Pulmonary artery endothelial cell (primary cell): ENCODE measurements around the gene MYPN. TPM values are rescaled to one million over a fixed set of nuclear protein-coding genes. Genes with fewer than 3 reads are reported as not detected.
"Not testable (repeated sequence)": the region's sequence is repeated elsewhere in the genome, so short reads cannot be mapped to it uniquely, and the experiment has no call there.

Source experiments
- DNase-seq: peaks from one replicate; pipeline ENCODE4 v3.0.0-alpha.2; 2011; ENCODE audit warnings: low read depth, low spot score
- total RNA-seq: library from RNA; depleted of rRNA; stranded (reverse); fragments of >200 nt; gene quantifications from 2 replicates; pipeline ENCODE4 v1.2.3, GENCODE V29; 2014

The MYPN gene
- total RNA-seq, 1 donor from 2014 or later: under 0.01 TPM

DNA sequence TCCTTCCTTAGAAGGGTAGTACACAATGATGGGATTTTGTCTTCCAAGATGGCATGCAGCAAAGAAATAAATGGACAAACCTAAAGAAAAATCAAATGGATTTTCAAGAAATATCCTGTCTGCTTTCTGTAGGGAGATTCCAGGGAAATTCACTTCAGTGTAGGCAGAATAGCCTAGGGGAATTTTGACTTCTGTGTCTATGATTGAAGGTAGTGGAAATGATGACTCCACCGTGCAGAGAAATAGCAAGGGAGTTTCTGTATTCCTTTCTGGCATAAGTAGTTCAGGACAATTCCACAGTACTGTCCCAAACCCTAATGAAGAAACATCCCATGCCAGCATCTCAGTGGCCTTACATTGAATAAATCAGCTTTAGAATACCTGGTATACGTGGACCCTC lies 113.1 kb downstream of the MYPN start:
- DNase-seq: no peak

- DNase-seq: no peak
These were observed 114.4 kb downstream of the MYPN start for GRCh38 chr10:68223535-68224165.

GRCh38 chr10:68224810-68225209 lies 115.5 kb downstream of the MYPN start:
- no peak for DNase-seq

- no peak for DNase-seq
These were observed 121.0 kb downstream of the MYPN start for GRCh38 chr10:68230268-68230667.

DNA sequence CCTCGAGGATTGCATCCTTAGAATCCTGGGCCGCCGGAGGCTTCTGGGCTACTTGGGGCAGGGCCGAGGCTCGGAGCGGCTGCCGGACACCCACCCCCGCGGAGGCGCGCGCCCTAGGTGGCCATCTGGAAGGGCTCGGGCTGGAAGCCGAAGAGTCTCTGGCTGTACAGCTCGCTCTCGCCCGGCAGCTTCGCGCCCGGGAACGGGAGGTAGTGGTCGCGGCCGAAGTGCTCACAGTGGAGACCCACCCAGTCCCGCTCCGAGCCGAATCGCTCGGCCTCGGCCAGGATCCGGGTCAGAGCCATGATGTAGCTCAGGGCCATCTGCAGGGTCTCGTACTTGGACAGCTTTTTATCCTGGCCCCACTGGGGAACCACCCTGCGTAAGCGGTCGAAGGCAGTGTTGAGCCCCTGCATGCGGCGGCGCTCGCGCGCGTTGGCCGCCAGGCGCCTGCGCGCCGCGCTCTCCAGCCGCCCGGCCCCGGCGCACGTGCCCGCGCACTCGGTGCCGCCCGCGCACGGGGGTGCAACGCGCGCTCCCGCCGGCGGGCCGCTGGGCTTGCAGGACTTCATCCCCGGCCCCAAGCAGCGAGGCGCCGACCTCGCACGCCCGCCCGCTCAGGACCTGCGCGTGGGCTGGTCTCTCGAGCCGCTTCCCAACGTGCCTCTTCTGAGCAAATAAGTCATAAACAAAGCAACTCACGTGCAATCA lies 122.0 kb downstream of the MYPN start:
- DNase-seq: no peak

GRCh38 chr10:68231817-68232251 lies 122.5 kb downstream of the MYPN start, which contains the start of gene ATOH7:
Gene ATOH7 (minus strand): TSS chr10:68232113. CDS start chr10:68231677, 436 bp downstream.
- no peak for DNase-seq

DNA sequence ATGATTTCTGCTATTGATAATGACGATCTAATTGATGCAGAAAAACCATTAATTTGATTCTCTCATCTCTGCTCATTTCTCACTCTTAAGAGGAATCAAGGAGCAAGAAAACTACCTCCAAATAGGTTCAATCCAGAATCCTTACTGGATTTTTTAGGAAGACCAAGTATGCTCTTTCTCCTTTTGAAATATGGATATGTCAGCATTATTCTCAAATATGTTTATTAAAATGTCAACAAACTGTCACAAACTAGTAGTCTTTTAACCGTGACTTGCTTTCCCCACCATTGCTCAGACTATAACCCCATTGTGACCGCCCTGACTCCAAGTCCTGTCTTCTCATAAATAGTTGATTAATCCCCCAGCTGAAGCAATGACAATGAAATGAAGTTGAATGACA lies 123.8 kb downstream of the MYPN start:
- no peak for DNase-seq

DNA sequence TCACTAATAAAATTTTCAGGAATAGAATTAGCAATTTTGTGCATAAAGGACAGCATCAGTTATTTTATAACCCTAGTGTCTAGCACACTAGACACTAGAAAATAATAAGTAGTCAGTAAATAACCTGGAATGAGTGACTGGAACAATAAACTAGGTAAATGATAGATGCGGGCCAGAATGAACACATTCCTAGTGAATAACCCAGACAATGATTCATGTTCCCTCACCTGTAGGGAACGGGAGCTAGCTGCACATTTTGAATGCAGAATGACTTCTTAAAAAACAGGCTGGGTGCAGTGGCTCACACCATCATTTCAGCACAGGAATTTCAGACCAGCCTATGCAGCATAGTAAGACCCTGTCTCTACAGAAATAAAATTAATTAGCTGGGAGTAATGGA lies 125.8 kb downstream of the MYPN start:
- no peak for DNase-seq

- no peak for DNase-seq
These were observed 126.3 kb downstream of the MYPN start for GRCh38 chr10:68235581-68235980.

DNA sequence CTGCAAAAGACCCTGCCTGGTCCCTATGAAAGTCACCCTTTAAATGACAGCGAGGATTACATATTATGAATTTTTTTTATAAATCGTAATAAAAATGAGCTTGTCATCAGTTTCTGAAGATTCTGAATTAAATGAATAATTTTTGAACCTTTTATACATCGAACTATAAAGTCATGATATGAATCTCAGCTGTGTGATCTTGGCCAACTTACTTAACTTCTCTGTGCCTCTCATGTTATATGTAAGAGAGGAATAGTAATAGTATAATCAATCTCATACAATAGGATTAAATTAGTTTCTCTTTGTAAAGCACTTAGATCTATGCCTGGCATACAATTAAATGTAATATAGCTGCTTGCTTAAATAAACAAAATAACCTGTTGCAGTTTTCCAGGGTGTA lies 127.9 kb downstream of the MYPN start:
- DNase-seq: no peak

DNA sequence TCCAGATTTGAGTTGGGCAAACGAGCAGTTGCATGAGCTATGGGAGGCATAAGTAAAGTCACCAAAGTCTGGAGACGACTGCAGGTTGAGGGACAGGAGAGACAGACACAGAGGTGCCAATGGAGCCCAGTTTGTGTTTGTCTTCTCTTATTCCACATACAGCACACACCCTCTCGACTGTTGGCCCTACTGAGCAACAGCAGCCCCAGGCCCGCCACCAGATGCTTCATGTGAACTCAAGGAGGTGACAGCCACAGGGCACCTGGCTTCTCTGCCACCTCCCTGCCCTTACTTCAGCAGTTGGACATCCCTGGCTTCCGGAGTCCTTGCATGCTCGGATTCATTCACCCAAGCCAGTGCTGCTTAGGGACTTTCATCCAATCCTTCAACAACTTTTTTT lies 129.1 kb downstream of the MYPN start:
- DNase-seq: no peak

DNA sequence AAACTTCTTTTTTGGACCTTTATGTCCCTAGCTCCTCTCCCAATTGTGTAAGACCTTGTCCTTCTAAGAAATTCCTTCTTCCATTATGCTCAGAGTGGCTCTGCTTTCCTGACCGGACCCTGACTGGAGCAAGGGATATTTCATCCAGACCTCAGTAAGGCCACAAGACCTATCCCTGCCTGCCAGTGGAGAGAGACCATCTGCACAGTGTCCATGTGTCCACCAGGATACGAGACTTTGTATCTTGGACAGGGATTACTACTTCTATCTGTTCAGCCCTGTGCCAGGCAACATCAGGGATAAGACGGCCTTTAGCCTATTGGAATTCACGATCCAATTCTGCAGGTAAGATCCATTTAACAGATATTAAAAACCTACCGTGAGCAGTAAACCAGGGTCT lies 129.8 kb downstream of the MYPN start:
- no peak for DNase-seq

GRCh38 chr10:68239596-68240150 lies 130.4 kb downstream of the MYPN start:
- no peak for DNase-seq

DNA sequence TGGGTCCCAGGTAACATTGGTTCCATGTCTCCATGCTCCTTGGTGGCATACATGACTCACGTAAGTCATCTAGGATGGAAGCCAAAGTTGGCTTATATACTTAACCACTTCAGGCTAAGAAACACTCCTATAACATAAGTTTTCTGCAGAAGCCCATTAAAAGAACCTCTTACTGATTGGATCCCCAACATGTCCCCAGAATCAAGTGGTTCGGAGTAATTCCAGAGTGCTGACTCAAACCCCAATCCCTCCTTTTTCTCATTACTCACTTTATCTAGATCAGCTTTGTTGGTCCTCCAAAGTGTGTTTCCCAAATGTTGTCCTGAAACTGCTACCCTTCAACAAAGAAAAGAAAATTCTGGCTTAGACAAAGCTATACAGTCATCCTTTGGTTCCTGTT lies 132.8 kb downstream of the MYPN start:
- no peak for DNase-seq

DNA sequence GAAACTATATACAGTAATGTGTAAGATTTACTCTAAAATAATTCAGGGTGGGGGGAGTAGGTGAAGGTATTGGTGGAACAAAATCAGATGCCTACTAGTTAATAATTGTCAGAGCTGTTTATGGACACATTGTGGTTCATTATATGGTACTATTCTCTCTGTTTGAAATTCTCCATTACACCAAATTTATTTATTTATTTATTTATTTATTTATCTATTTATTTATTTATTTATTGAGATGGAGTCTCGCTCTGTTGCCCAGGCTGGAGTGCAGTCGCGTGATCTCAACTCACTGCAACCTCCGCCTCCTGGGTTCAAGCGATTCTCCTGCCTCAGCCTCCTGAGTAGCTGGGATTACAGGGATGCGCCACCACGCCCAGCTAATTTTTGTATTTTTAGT lies 137.1 kb downstream of the MYPN start:
- not testable (repeated sequence) for DNase-seq

GRCh38 chr10:68247931-68248330 lies 138.6 kb downstream of the MYPN start:
- DNase-seq: no peak

GRCh38 chr10:68249297-68249696 lies 140.0 kb downstream of the MYPN start:
- DNase-seq: no peak

GRCh38 chr10:68251151-68251550 lies 141.9 kb downstream of the MYPN start:
- DNase-seq: no peak

DNA sequence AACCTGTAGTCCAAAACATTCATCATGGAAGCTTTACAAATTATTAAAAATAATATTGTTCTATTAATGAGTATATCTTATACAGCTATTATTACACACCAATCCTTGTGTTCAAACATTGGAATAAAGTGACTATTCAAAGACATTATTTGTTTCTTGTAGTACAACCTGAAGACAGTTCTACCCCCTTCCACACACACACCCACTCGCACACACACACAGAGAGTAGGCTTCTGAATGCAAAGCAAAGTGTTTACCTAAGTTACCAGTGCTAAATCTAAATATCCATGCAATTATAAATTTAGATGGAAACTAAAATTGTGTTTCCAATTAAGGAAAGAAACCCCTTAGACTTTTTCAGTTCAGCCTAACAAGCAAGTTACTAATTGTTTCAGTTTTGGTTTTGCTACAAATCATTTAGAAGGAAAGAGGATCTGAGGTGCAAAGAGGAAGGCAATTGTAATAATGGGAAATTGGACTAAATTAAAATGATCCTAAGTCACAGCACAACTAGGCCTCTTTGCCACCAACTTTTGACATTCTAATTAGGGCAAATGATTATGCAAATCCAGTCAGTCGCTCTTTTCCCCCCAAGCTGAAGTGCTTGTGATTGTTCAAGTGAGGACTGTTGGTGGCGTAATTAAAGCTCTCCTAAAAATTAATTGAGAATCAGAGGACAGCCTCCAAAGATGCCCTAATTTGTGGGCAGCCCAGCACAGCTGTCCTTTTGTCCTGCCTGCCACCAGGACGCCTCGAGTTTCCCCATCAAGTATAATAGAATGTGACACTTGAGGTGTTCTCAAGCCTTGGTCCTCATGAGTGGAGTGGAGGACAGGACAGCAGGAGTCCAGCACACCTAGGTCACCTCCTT lies 142.6 kb downstream of the MYPN start:
- DNase-seq: no peak

DNA sequence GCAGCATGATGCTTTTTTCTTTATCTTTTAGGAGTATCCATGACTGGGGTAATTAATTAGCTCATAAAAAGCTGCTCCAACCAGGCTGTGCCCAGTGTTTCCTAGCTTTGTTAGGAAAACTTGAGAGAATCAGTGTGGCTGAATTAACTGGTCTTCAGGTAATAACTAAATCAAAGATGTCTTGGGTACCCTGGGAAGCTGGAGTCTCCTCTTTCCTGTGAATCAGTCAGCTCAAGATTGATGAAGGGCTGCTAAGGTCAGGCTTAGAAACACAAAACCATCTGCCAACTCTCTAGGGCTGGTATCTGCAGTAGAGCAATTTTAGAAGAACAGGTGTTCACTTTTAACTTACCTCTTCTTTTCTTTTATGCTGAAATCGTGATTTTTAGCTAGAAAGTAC lies 144.1 kb downstream of the MYPN start:
- no peak for DNase-seq

- DNase-seq: no peak
These were observed 152.0 kb downstream of the MYPN start for GRCh38 chr10:68261132-68261856.
